Subcutaneous abdominal adipose tissue (tissue), 5 donors: ENCODE measurements around the gene GPR153.
A peak's percentile ranks its signal among the peaks of the same experiment; 100 is the strongest.
"Not testable (repeated sequence)": the region's sequence is repeated elsewhere in the genome, so short reads cannot be mapped to it uniquely, and the experiment has no call there.

Experiments used
- H3K27ac ChIP-seq: one replicate; pipeline ENCODE4 v1.7.0; 2013; ENCODE audit warnings: low read depth, mild to moderate bottlenecking, inconsistent platforms, low read length, moderate library complexity
- H3K27me3 ChIP-seq, 5 donors: one replicate each; pipeline ENCODE4 v1.7.0; 2013; ENCODE audit warnings: low read length in 5 of 5, inconsistent platforms in 1 of 5; ENCODE audit not compliant: control insufficient read depth in 5 of 5, insufficient read depth in 4 of 5
- H3K36me3 ChIP-seq, 5 donors: one replicate each; pipeline ENCODE4 v1.7.0; 2013; ENCODE audit warnings: low read length in 5 of 5; ENCODE audit not compliant: control insufficient read depth in 5 of 5, insufficient read depth in 5 of 5
- H3K4me1 ChIP-seq, 5 donors: one replicate each; pipeline ENCODE4 v1.7.0; 2013; ENCODE audit warnings: low read length in 5 of 5, mild to moderate bottlenecking in 3 of 5, moderate library complexity in 1 of 5; ENCODE audit not compliant: control insufficient read depth in 5 of 5, insufficient read depth in 5 of 5
- H3K4me3 ChIP-seq, 5 donors: one replicate each; pipeline ENCODE4 v1.7.0; 2013; ENCODE audit warnings: low read length in 5 of 5, low read depth in 1 of 5
- H3K9ac ChIP-seq, 5 donors: one replicate each; pipeline ENCODE4 v1.7.0; 2013; ENCODE audit warnings: low read length in 5 of 5, mild to moderate bottlenecking in 4 of 5, moderate library complexity in 3 of 5
- H3K9me3 ChIP-seq, 5 donors: one replicate each; pipeline ENCODE4 v1.7.0; 2013; ENCODE audit warnings: low read length in 5 of 5; ENCODE audit not compliant: control insufficient read depth in 5 of 5
- donor health status: healthy.
- donor health status: healthy.
- donor health status: healthy.
- donor health status: healthy.
- donor health status: healthy.

Gene GPR153

DNA sequence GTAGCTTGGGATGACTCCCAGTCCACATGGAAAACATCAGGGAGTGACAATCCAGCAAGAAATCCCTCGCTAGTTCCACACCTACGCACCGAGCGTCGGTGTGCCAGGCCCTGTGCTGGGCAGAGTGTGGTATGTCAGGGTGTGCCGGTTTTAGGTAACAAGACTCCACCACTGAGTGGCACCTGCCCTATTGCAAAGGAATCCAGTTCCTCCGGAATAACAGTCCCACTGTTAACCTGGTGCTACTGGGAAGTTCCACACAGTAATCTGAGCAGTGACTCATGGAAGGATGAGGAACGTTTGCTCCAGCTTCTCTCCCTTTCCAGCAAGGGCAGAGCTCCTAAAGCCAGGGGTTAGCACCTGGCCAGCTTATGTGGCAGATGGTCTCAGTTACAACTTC lies 40.7 kb downstream of the GPR153 start:
- Histone ChIP-seq H3K4me3 (no peak overlapping the region), H3K27ac (no peak overlapping the region), H3K9ac (no peak overlapping the region), H3K4me1 (peaks cover 6 to 15% (median 10%) of the 10 kb centered on the region in 5 donors), H3K9me3 (no peaks in the 10 kb centered on the region), H3K36me3 (peaks cover 2 to 31% (median 13%) of the 10 kb centered on the region in 5 donors), H3K27me3 (peaks cover 0 to 2% (median 0%) of the 10 kb centered on the region in 5 donors)

GRCh38 chr1:6219641-6220040 lies 41.3 kb downstream of the GPR153 start:
- not testable (repeated sequence) for H3K27ac ChIP-seq, H3K9me3 ChIP-seq, H3K9ac ChIP-seq, H3K4me3 ChIP-seq, H3K27me3 ChIP-seq
- Histone ChIP-seq H3K36me3 (peaks cover 2 to 25% (median 7%) of the 10 kb centered on the region in 5 donors), H3K4me1 (peaks cover 6 to 15% (median 10%) of the 10 kb centered on the region in 5 donors)

- H3K4me1 ChIP-seq: peaks cover 6 to 15% (median 10%) of the 10 kb centered on the region in 5 donors
- H3K9ac ChIP-seq: no peak overlapping the region
- no peaks in the 10 kb centered on the region for H3K9me3 ChIP-seq
- H3K27me3 ChIP-seq: peaks cover 0 to 2% (median 0%) of the 10 kb centered on the region in 5 donors
- H3K36me3 ChIP-seq: peaks cover 0 to 14% (median 0%) of the 10 kb centered on the region in 5 donors
- no peak overlapping the region for H3K4me3 ChIP-seq
- H3K27ac ChIP-seq: no peak overlapping the region
Measured at GRCh38 chr1:6218375-6219164, 42.3 kb downstream of the GPR153 start.

DNA sequence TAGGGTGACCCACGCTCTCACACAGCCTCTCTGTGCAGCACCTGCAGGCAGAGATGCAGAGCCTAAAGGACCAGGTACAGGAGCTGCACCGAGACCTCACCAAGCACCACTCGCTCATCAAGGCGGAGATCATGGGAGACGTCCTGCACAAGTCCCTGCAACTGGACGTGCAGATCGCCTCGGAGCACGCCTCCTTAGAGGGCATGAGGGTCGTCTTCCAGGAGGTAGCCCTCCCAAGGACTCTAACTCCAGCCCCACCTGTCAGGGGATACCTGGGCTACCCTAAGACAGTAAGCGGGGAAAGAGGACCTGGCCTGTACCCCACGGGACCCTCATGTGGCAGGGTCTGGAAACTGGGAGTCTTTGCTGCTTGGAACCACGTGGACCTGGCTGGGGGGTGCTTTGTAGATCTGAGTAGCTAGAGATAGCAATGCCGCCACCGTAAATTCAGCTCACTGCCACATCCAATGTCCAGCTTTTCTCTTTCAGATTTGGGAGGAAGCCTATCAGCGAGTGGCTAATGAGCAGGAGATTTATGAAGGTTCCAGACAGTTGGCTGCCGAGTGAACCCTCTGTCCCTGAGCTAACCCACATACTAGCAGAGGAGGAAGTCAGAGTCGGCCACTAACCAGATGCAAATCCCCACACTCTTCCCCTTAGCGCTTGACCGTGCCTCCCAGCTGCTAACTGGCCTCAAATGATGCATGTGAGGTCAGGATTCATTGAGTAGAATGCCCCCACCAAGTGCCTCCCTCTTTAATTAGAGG lies 48.5 kb downstream of the GPR153 start:
- Histone ChIP-seq H3K9ac (no peak overlapping the region), H3K4me1 (peaks cover 2 to 24% (median 15%) of the 10 kb centered on the region in 5 donors), H3K4me3 (no peak overlapping the region), H3K27me3 (peaks cover 0 to 5% (median 3%) of the 10 kb centered on the region in 5 donors), H3K36me3 (peaks cover 0 to 17% (median 2%) of the 10 kb centered on the region in 5 donors), H3K9me3 (no peaks in the 10 kb centered on the region), H3K27ac (no peak overlapping the region)

DNA sequence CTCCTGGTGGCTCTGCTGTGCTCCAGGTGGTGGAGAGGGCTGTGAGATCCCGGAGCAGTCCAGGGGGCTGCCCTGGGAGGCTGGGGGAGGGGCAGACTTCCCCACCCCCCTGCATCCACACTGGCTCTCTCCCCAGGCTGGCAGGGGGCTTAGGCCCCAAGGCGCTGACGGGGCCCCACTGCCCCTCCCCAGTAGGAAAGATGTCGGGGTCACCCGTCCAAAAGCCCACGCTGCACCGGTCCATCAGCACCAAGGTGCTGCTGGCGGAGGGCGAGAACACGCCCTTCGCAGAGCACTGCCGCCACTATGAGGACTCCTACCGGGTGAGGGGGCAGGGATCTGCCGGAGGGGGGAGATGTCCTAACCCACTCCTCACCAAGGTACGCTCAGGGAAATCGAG lies 49.2 kb downstream of the GPR153 start:
- H3K27me3 ChIP-seq: peaks cover 0 to 8% (median 5%) of the 10 kb centered on the region in 5 donors
- H3K36me3 ChIP-seq: peaks cover 0 to 17% (median 2%) of the 10 kb centered on the region in 5 donors
- H3K9ac ChIP-seq: no peak overlapping the region
- no peak overlapping the region for H3K27ac ChIP-seq
- H3K9me3 ChIP-seq: no peaks in the 10 kb centered on the region
- peaks cover 2 to 25% (median 18%) of the 10 kb centered on the region in 5 donors for H3K4me1 ChIP-seq
- H3K4me3 ChIP-seq: no peak overlapping the region

- peaks cover 2 to 35% (median 26%) of the 10 kb centered on the region in 5 donors for H3K4me1 ChIP-seq
- no peaks in the 10 kb centered on the region for H3K9me3 ChIP-seq
- H3K27me3 ChIP-seq: peaks cover 0 to 10% (median 5%) of the 10 kb centered on the region in 5 donors
- H3K4me3 ChIP-seq: no peak overlapping the region
- H3K36me3 ChIP-seq: peaks cover 0 to 10% (median 2%) of the 10 kb centered on the region in 5 donors
- H3K9ac ChIP-seq: no peak overlapping the region
- no peak overlapping the region for H3K27ac ChIP-seq
Measured at GRCh38 chr1:6210591-6211355, 50.1 kb downstream of the GPR153 start.

DNA sequence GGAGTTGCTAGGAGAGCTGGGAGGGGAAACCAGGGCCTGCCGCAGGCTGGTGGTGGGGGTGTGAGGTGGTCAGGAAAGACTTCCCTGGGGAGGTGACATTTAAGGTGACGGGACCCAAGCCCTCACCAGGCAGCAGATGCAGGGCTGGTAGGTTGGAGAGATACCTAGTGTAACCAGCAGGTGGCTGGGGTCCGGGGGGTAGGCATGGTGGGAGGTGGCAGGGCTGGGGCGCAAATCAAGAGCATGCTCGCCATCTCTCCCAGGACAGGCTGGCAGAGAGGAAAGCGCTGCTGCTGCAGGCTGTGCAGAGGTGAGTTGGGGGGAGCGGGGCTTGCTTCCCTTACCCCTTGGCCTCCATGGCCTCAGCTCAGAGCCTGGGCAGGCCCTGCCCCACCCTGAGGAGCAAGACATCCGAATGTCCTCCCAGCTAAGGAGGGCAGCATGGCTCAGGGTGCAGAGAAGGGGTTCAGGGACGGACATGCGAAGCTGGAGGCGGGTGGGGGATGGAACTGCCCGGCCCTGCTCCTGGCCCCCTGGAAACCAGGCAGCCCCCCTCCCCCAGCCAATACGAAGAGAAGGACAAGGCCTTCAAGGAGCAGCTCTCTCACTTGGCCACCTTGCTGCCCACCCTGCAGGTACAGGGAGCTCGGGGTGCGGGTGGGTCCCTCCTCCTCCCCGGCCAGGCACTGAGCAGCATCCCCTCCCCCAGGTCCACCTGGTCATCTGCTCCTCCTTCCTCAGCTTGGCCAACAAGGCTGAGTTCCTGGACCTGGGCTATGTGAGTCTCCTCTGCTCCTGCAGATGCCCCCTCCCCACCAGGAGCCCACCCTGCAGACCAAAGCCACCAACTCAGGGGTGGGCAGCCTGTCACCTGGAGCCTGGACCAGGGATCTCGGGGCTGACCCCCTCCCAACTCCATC lies 51.0 kb downstream of the GPR153 start:
- peaks cover 0 to 9% (median 2%) of the 10 kb centered on the region in 5 donors for H3K36me3 ChIP-seq
- H3K27ac ChIP-seq: no peak overlapping the region
- H3K27me3 ChIP-seq: peaks cover 0 to 10% (median 5%) of the 10 kb centered on the region in 5 donors
- no peaks in the 10 kb centered on the region for H3K9me3 ChIP-seq
- no peak overlapping the region for H3K9ac ChIP-seq
- H3K4me1 ChIP-seq: peaks cover 2 to 44% (median 33%) of the 10 kb centered on the region in 5 donors
- H3K4me3 ChIP-seq: peak overlapping the region in 4 of 5 donors; percentile 57 to 70 (median 62)

DNA sequence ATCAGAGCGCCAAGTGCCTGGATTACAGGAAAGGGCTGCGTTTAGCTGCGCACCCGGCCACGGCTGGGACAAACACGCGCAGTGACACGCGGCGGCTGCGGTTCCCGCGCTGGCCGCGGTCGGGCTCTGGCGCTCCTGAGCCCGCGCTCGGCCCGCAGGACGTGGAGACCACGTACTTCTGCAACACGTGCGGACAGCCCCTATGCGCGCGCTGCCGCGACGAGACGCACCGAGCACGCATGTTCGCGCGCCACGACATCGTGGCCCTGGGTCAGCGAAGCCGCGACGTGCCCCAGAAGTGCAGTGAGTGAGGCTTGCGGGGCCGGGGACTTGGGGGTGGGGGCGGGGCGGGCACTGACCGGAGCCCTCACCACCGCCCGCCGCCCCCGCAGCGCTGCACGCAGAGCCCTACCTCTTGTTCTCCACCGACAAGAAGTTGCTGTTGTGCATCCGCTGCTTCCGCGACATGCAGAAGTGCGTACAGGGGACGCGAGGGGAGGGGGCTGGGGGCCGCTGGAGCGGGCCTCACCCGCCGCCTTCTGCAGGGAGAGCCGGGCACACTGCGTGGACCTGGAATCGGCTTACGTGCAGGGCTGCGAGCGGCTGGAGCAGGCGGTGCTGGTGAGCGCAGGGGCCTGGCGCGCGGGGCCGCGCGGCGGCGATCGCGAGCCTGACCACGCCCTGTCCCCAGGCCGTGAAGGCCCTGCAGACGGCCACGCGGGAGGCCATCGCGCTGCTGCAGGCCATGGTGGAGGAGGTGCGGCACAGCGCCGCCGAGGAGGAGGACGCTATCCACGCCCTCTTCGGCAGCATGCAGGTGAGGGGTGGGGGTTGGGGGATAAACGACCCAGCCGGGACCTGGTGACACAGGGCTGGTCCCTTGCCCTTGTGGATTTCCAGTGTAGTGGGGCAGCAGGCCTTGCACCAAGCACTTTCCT lies 51.9 kb downstream of the GPR153 start:
- H3K27ac ChIP-seq: no peak overlapping the region
- peaks cover 0 to 9% (median 2%) of the 10 kb centered on the region in 5 donors for H3K36me3 ChIP-seq
- no peak overlapping the region for H3K9ac ChIP-seq
- H3K4me3 ChIP-seq: peak overlapping the region in 4 of 5 donors; percentile 57 to 70 (median 62)
- peaks cover 0 to 10% (median 5%) of the 10 kb centered on the region in 5 donors for H3K27me3 ChIP-seq
- H3K4me1 ChIP-seq: peaks cover 2 to 47% (median 37%) of the 10 kb centered on the region in 5 donors
- H3K9me3 ChIP-seq: no peaks in the 10 kb centered on the region
